NCI-H345 treated with DMSO at 0.1 percent for 48 hours (cell line): ENCODE measurements around the gene TARS3.

ENCODE experiments used
- DNase-seq: peaks from one replicate; lab custom pipeline; 2025; ENCODE audit not compliant: unreplicated experiment; lab: John Stamatoyannopoulos, UW

Gene TARS3

GRCh38 chr15:101609742-101610610 is 114.3 kb downstream of the TARS3 start:
- no peak for DNase-seq

- no peak for DNase-seq
These were observed 116.1 kb downstream of the TARS3 start for GRCh38 chr15:101608201-101608600.

- no peak for DNase-seq
These were observed 117.2 kb downstream of the TARS3 start for GRCh38 chr15:101607108-101607507.

GRCh38 chr15:101604124-101604874 is 120.0 kb downstream of the TARS3 start:
- DNase-seq: no peak
